ENCODE data around the gene ATP13A4.
"Not testable (repeated sequence)": the region's sequence is repeated elsewhere in the genome, so short reads cannot be mapped to it uniquely, and the experiment has no call there.

The ATP13A4 gene

GRCh38 chr3:193553586-193553985 is 1.1 kb downstream of the ATP13A4 start:
- DNase-seq, result no peak

GRCh38 chr3:193552923-193553322 is 1.8 kb downstream of the ATP13A4 start:
- no peak for DNase-seq

- no peak for DNase-seq
Observed at GRCh38 chr3:193548406-193548805, 6.3 kb downstream of the ATP13A4 start.

- no peak for DNase-seq
Observed at GRCh38 chr3:193546129-193546528, 8.6 kb downstream of the ATP13A4 start.

GRCh38 chr3:193545304-193545703 is 9.4 kb downstream of the ATP13A4 start:
- no peak for DNase-seq

GRCh38 chr3:193544289-193544688 is 10.4 kb downstream of the ATP13A4 start:
- no peak for DNase-seq

- no peak for DNase-seq
Observed at GRCh38 chr3:193530231-193531165, 24.2 kb downstream of the ATP13A4 start.

GRCh38 chr3:193526085-193526484 is 28.6 kb downstream of the ATP13A4 start:
- not testable (repeated sequence) for DNase-seq

GRCh38 chr3:193522473-193522872 is 32.2 kb downstream of the ATP13A4 start:
- no peak for DNase-seq

GRCh38 chr3:193520738-193521137 is 34.0 kb downstream of the ATP13A4 start:
- DNase-seq, result no peak

GRCh38 chr3:193515966-193516365 is 38.7 kb downstream of the ATP13A4 start:
- no peak for DNase-seq

- DNase-seq, result no peak
Observed at GRCh38 chr3:193510154-193510553, 44.5 kb downstream of the ATP13A4 start.

GRCh38 chr3:193509103-193509965 is 45.4 kb downstream of the ATP13A4 start:
- DNase-seq, result no peak

GRCh38 chr3:193508108-193508507 is 46.6 kb downstream of the ATP13A4 start:
- DNase-seq, result no peak

GRCh38 chr3:193507566-193507965 is 47.1 kb downstream of the ATP13A4 start:
- no peak for DNase-seq

- no peak for DNase-seq
Observed at GRCh38 chr3:193506921-193507320, 47.8 kb downstream of the ATP13A4 start.

- DNase-seq, result no peak
Observed at GRCh38 chr3:193502871-193503270, 51.8 kb downstream of the ATP13A4 start.

GRCh38 chr3:193499801-193500485 is 54.8 kb downstream of the ATP13A4 start:
- no peak for DNase-seq

GRCh38 chr3:193499136-193499770 is 55.4 kb downstream of the ATP13A4 start:
- no peak for DNase-seq

GRCh38 chr3:193498215-193498614 is 56.5 kb downstream of the ATP13A4 start:
- no peak for DNase-seq

- DNase-seq, result no peak
Observed at GRCh38 chr3:193496658-193497057, 58.0 kb downstream of the ATP13A4 start.

GRCh38 chr3:193491026-193491425 is 63.7 kb downstream of the ATP13A4 start:
- no peak for DNase-seq

- no peak for DNase-seq
Observed at GRCh38 chr3:193490580-193490979, 64.1 kb downstream of the ATP13A4 start.

Data from SIG-M5 (cell line).